Activated CD4-positive, alpha-beta T cell treated with anti-CD3 and anti-CD28 coated beads for 1 hour (primary cell): ENCODE results near the gene CIART.
"Not testable (repeated sequence)": the region's sequence is repeated elsewhere in the genome, so short reads cannot be mapped to it uniquely, and the experiment has no call there.

Experiments
- DNase-seq: peaks from one replicate; pipeline ENCODE4 v3.0.0-alpha.2; 2020

Gene CIART

DNA sequence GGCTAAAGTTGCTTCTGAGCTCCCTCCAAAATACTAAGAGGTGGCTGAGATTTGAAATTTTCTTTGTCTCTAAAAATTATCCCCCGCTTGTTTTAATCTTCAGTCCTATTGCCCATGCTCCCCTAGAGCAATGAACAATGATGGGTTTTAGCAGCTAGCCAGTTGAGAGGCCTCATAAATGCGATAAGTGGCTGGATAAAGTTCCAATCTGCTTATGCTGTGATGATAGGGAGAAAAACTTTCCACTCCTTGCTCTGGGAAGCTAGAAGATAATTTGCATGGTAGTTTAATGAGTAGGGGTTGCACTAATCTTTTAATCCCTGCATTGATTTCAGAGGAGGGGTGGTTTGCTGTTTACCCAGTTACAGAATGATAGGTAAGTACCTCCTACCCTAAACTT, 29.4 kb downstream of the CIART start:
- DNase-seq: no peak

DNA sequence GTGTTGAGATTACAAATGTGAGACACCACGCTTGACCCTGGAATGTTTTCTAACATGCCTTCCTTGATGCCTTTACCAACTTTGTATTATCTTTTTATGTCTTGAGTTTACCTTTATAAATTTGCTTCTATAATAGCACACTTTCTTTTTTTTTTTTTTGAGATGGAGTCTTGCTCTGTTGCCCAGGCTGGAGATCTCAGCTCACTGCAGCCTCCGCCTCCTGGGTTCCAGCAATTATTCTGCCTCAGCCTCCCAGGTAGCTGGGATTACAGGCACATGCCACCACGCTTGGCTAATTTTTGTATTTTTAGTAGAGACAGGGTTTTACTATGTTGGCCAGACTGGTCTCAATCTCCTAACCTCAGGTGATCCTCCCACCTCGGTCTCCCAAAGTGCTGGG, 32.3 kb downstream of the CIART start:
- not testable (repeated sequence) for DNase-seq

DNA sequence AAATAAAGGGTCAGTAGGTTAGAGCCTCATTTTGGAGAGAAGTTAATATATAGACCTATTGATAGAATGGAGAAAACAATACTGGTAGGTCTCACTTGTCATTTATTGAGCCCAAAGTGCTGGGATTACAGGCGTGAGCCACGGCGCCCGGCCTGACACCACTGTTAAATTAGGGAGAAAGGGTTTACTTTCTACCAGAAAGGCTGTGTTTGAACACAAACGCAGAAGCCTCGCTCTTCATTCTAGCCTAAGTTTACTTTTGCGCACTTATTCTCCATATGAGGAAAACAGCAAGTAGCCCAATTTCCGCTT, 38.3 kb downstream of the CIART start:
- DNase-seq: no peak

- DNase-seq: no peak
These were observed 39.4 kb downstream of the CIART start for GRCh38 chr1:150321826-150322166.

DNA sequence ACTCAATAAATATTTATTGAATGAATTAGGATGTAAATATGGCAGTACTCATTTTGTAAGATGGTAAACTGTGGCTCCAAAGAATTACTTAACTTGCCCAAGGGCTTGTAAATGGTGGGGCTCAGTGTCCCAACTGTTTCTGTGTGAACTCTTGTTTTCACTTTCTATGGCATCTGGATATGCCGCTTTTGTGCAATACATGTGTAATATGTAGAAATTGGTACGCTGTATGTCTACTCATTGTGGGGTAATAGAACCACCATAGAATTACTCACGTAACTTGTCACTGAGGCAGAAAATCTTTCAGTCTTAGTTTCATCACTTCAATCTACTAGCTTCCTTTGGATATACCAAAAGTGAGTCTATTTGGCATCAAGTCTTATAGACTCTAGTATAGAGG, 40.0 kb downstream of the CIART start:
- no peak for DNase-seq

GRCh38 chr1:150332651-150333290, 50.4 kb downstream of the CIART start:
- no peak for DNase-seq
